ENCODE measurements around the gene ERI3. TPM values are rescaled to one million over a fixed set of nuclear protein-coding genes. Genes with fewer than 3 reads are reported as not detected.

ERI3 gene
- total RNA-seq, 1 experiment from 2014 or later = 74.7 TPM

DNA sequence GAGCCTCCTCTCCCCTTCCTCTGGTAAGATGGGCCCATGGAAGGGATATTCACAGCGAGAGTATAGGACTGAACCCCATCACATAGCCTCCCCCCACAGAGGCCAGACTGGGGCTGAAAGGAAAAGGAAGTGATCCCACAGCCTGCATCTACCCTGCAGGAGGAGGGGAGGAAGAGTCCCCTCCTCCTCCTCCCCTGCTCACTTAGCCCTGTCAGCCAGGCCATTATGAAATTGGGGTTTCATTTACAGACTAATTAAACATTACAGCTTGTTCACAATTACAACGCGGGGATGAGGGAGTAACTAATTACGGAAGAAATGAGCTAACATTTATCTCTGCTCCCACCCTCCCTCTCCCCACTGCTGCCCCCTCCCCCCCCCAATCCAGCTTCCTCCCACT is 116.4 kb downstream of the ERI3 start (continued):
- TF ChIP-seq, protein P1, sequence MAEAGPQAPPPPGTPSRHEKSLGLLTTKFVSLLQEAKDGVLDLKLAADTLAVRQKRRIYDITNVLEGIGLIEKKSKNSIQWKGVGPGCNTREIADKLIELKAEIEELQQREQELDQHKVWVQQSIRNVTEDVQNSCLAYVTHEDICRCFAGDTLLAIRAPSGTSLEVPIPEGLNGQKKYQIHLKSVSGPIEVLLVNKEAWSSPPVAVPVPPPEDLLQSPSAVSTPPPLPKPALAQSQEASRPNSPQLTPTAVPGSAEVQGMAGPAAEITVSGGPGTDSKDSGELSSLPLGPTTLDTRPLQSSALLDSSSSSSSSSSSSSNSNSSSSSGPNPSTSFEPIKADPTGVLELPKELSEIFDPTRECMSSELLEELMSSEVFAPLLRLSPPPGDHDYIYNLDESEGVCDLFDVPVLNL (CRISPR knock-in tag; IDR thresholded peaks at IDR 0.05; ENCODE audit: borderline replicate concordance, low read depth) = no peak
- no peak for TF ChIP-seq NFYB (CRISPR knock-in tag; conservative IDR thresholded peaks at IDR 0.05; ENCODE audit: low read depth)

DNA sequence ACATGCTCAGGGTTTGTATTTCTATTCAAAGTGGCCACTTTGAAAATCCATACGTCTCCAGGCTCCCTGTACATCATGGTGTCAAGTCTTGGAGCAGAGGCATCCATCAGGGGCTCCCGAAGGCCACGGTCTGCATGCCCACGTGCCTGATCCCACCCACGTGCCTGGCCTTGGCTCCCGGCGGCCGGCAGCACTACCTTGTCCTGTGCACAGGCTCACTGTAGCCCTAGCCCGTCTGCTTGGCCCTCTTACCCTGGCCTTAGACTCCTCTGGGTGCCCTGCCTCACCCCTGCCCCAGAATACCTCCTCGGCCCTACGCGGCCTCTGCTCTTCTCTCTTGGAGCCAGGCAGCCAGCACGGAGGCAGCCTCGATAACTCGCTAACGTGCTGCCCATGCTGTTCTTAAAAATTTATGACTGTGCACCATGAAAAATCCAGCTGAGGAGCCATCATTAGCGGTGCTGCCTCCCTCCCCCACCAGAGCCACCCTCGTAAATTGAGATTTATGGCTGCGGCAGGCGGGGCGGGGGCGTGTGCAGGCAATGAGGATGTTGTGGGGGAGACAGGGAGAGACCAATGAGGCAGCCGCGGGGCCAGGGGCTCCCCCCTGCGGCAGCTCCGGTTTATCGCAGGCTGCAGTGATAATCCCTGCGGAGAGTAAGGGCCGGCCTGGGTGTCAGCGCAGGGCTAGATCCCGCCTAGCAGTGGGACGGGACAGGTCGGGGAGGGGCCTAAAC is 117.2 kb downstream of the ERI3 start:
- H3K4me1 Mint-ChIP-seq = peaks cover 36% of the 10 kb centered on the region
- ChIA-PET POLR2A (no interaction called here), CTCF (interaction anchor here (0.5 to 2.7 kb wide), 31 partner anchors 9 to 371 kb away, joined by 3 to 19 read pairs (median 4); no protein-coding TSS in a partner anchor)
- no peaks in the 10 kb centered on the region for H3K9me3 Mint-ChIP-seq
- no peaks in the 10 kb centered on the region for H3K36me3 Mint-ChIP-seq
- H3K27me3 Mint-ChIP-seq (ENCODE audit: low read depth) = no peaks in the 10 kb centered on the region
- TF ChIP-seq NR2C2 (CRISPR knock-in tag; IDR thresholded peaks at IDR 0.05) (no peak), ZNF396 (CRISPR knock-in tag; IDR thresholded peaks at IDR 0.05; ENCODE audit: borderline replicate concordance) (no peak), NFE2L1 (CRISPR knock-in tag; IDR thresholded peaks at IDR 0.05) (no peak), MXD4 (CRISPR knock-in tag; IDR thresholded peaks at IDR 0.05; ENCODE audit: borderline replicate concordance) (no peak), PRRX2 (CRISPR knock-in tag; IDR thresholded peaks at IDR 0.05) (no peak), ETV6 (CRISPR knock-in tag; IDR thresholded peaks at IDR 0.05) (no peak)
- TF ChIP-seq, protein P2, sequence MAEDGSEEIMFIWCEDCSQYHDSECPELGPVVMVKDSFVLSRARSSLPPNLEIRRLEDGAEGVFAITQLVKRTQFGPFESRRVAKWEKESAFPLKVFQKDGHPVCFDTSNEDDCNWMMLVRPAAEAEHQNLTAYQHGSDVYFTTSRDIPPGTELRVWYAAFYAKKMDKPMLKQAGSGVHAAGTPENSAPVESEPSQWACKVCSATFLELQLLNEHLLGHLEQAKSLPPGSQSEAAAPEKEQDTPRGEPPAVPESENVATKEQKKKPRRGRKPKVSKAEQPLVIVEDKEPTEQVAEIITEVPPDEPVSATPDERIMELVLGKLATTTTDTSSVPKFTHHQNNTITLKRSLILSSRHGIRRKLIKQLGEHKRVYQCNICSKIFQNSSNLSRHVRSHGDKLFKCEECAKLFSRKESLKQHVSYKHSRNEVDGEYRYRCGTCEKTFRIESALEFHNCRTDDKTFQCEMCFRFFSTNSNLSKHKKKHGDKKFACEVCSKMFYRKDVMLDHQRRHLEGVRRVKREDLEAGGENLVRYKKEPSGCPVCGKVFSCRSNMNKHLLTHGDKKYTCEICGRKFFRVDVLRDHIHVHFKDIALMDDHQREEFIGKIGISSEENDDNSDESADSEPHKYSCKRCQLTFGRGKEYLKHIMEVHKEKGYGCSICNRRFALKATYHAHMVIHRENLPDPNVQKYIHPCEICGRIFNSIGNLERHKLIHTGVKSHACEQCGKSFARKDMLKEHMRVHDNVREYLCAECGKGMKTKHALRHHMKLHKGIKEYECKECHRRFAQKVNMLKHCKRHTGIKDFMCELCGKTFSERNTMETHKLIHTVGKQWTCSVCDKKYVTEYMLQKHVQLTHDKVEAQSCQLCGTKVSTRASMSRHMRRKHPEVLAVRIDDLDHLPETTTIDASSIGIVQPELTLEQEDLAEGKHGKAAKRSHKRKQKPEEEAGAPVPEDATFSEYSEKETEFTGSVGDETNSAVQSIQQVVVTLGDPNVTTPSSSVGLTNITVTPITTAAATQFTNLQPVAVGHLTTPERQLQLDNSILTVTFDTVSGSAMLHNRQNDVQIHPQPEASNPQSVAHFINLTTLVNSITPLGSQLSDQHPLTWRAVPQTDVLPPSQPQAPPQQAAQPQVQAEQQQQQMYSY (CRISPR knock-in tag; IDR thresholded peaks at IDR 0.05) = no peak
- TF ChIP-seq, protein P3, sequence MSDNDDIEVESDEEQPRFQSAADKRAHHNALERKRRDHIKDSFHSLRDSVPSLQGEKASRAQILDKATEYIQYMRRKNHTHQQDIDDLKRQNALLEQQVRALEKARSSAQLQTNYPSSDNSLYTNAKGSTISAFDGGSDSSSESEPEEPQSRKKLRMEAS (CRISPR knock-in tag; IDR thresholded peaks at IDR 0.05) = 0 out of 2 replicates have a peak, but pooled peaks have one; percentile 31
- TF ChIP-seq, protein P4, sequence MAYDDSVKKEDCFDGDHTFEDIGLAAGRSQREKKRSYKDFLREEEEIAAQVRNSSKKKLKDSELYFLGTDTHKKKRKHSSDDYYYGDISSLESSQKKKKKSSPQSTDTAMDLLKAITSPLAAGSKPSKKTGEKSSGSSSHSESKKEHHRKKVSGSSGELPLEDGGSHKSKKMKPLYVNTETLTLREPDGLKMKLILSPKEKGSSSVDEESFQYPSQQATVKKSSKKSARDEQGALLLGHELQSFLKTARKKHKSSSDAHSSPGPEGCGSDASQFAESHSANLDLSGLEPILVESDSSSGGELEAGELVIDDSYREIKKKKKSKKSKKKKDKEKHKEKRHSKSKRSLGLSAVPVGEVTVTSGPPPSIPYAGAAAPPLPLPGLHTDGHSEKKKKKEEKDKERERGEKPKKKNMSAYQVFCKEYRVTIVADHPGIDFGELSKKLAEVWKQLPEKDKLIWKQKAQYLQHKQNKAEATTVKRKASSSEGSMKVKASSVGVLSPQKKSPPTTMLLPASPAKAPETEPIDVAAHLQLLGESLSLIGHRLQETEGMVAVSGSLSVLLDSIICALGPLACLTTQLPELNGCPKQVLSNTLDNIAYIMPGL (CRISPR knock-in tag; IDR thresholded peaks at IDR 0.05) = 0 out of 2 replicates have a peak, but pooled peaks have one; percentile 21
- TF ChIP-seq, protein P5, sequence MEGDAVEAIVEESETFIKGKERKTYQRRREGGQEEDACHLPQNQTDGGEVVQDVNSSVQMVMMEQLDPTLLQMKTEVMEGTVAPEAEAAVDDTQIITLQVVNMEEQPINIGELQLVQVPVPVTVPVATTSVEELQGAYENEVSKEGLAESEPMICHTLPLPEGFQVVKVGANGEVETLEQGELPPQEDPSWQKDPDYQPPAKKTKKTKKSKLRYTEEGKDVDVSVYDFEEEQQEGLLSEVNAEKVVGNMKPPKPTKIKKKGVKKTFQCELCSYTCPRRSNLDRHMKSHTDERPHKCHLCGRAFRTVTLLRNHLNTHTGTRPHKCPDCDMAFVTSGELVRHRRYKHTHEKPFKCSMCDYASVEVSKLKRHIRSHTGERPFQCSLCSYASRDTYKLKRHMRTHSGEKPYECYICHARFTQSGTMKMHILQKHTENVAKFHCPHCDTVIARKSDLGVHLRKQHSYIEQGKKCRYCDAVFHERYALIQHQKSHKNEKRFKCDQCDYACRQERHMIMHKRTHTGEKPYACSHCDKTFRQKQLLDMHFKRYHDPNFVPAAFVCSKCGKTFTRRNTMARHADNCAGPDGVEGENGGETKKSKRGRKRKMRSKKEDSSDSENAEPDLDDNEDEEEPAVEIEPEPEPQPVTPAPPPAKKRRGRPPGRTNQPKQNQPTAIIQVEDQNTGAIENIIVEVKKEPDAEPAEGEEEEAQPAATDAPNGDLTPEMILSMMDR (IDR thresholded peaks at IDR 0.05) = peak; percentile 39; the same call in 1 of the 2 replicates
- H3K27ac Mint-ChIP-seq = peak overlapping the region; percentile 46
- H3K4me3 Mint-ChIP-seq = peak overlapping the region; percentile 44
- DNase-seq (ENCODE audit: low spot score) = peak; percentile 89
- peak; percentile 98 for ATAC-seq

Data from WTC11 (cell line).